Measurements from ENCODE around the gene RASAL2.

RASAL2 gene

GRCh38 chr1:178093951-178094738 lies at the start of gene RASAL2:
TSS of gene RASAL2 (plus strand) at chr1:178094104. CDS start at chr1:178094493, 389 bp downstream.
- DNase-seq = no peak

- no peak for DNase-seq
Measured at GRCh38 chr1:178046591-178047270, 47.2 kb upstream of the RASAL2 start.

GRCh38 chr1:178047403-178048093 lies 46.4 kb upstream of the RASAL2 start:
- DNase-seq = no peak

- no peak for DNase-seq
Measured at GRCh38 chr1:178048426-178048825, 45.5 kb upstream of the RASAL2 start.

GRCh38 chr1:178048883-178049282 lies 45.0 kb upstream of the RASAL2 start:
- no peak for DNase-seq

- no peak for DNase-seq
Measured at GRCh38 chr1:178050084-178050483, 43.8 kb upstream of the RASAL2 start.

- no peak for DNase-seq
Measured at GRCh38 chr1:178051071-178051470, 42.8 kb upstream of the RASAL2 start.

- no peak for DNase-seq
Measured at GRCh38 chr1:178052650-178053461, 41.0 kb upstream of the RASAL2 start.

- no peak for DNase-seq
Measured at GRCh38 chr1:178055093-178055492, 38.8 kb upstream of the RASAL2 start.

- peak; percentile 73 for DNase-seq
Measured at GRCh38 chr1:178055779-178056471, 38.0 kb upstream of the RASAL2 start.

- no peak for DNase-seq
Measured at GRCh38 chr1:178057141-178057765, 36.7 kb upstream of the RASAL2 start.

GRCh38 chr1:178057912-178058534 lies 35.9 kb upstream of the RASAL2 start:
- DNase-seq = no peak

GRCh38 chr1:178060789-178061556 lies 32.9 kb upstream of the RASAL2 start:
- DNase-seq = no peak

- DNase-seq = no peak
Measured at GRCh38 chr1:178061620-178062019, 32.3 kb upstream of the RASAL2 start.

GRCh38 chr1:178064191-178064821 lies 29.6 kb upstream of the RASAL2 start:
- DNase-seq = no peak

- no peak for DNase-seq
Measured at GRCh38 chr1:178065250-178065649, 28.7 kb upstream of the RASAL2 start.

- DNase-seq = no peak
Measured at GRCh38 chr1:178066296-178066907, 27.5 kb upstream of the RASAL2 start.

- peak; percentile 78 for DNase-seq
Measured at GRCh38 chr1:178066908-178067614, 26.8 kb upstream of the RASAL2 start.

- no peak for DNase-seq
Measured at GRCh38 chr1:178071811-178072210, 22.1 kb upstream of the RASAL2 start.
